Neural progenitor cell (in vitro differentiated cells): ENCODE measurements around the gene UBE2V1.

Experiments used
- EZH2 ChIP-seq: fragments of 200-600 bp; sonication (generic); IDR thresholded peaks from 2 replicates; pipeline ENCODE4 v1.6.1; 2017; ENCODE audit warnings: antibody characterized with exemption, mild to moderate bottlenecking, moderate library complexity
- EZH2phosphoT487 ChIP-seq: fragments of 200-600 bp; sonication (generic); IDR thresholded peaks from 2 replicates; pipeline ENCODE4 v1.6.1; 2017; ENCODE audit warnings: antibody characterized with exemption
- TF ChIP-seq, protein P1 (sequence below): fragments of 200-600 bp; sonication (generic); IDR thresholded peaks from 2 replicates; pipeline ENCODE4 v1.5.1; 2017; ENCODE audit warnings: antibody characterized with exemption, mild to moderate bottlenecking

- TF ChIP-seq, protein P1, sequence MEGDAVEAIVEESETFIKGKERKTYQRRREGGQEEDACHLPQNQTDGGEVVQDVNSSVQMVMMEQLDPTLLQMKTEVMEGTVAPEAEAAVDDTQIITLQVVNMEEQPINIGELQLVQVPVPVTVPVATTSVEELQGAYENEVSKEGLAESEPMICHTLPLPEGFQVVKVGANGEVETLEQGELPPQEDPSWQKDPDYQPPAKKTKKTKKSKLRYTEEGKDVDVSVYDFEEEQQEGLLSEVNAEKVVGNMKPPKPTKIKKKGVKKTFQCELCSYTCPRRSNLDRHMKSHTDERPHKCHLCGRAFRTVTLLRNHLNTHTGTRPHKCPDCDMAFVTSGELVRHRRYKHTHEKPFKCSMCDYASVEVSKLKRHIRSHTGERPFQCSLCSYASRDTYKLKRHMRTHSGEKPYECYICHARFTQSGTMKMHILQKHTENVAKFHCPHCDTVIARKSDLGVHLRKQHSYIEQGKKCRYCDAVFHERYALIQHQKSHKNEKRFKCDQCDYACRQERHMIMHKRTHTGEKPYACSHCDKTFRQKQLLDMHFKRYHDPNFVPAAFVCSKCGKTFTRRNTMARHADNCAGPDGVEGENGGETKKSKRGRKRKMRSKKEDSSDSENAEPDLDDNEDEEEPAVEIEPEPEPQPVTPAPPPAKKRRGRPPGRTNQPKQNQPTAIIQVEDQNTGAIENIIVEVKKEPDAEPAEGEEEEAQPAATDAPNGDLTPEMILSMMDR: no peak
- TF ChIP-seq EZH2: no peak
- TF ChIP-seq EZH2phosphoT487: no peak
Observed at GRCh38 chr20:50116368-50116999, 3.5 kb upstream of the UBE2V1 start.
